HG02571 (cell line): ENCODE data around the gene SERPINA10.
"Not testable (repeated sequence)": the region's sequence is repeated elsewhere in the genome, so short reads cannot be mapped to it uniquely, and the experiment has no call there.

Experiments used
- ATAC-seq: cut with Tn5 transposase; IDR thresholded peaks from one replicate; pipeline ENCODE4 v1.9.1; 2021; ENCODE audit warnings: mild to moderate bottlenecking, moderate library complexity; ENCODE audit not compliant: unreplicated experiment

The SERPINA10 gene

GRCh38 chr14:94313991-94314655, 21.1 kb upstream of the SERPINA10 start:
- ATAC-seq: no peak

GRCh38 chr14:94312481-94313246, 19.6 kb upstream of the SERPINA10 start:
- ATAC-seq: no peak

- ATAC-seq: no peak
Observed at GRCh38 chr14:94310248-94310647, 17.2 kb upstream of the SERPINA10 start.

- no peak for ATAC-seq
Observed at GRCh38 chr14:94309721-94310120, 16.7 kb upstream of the SERPINA10 start.

- no peak for ATAC-seq
Observed at GRCh38 chr14:94307410-94307992, 14.4 kb upstream of the SERPINA10 start.

DNA sequence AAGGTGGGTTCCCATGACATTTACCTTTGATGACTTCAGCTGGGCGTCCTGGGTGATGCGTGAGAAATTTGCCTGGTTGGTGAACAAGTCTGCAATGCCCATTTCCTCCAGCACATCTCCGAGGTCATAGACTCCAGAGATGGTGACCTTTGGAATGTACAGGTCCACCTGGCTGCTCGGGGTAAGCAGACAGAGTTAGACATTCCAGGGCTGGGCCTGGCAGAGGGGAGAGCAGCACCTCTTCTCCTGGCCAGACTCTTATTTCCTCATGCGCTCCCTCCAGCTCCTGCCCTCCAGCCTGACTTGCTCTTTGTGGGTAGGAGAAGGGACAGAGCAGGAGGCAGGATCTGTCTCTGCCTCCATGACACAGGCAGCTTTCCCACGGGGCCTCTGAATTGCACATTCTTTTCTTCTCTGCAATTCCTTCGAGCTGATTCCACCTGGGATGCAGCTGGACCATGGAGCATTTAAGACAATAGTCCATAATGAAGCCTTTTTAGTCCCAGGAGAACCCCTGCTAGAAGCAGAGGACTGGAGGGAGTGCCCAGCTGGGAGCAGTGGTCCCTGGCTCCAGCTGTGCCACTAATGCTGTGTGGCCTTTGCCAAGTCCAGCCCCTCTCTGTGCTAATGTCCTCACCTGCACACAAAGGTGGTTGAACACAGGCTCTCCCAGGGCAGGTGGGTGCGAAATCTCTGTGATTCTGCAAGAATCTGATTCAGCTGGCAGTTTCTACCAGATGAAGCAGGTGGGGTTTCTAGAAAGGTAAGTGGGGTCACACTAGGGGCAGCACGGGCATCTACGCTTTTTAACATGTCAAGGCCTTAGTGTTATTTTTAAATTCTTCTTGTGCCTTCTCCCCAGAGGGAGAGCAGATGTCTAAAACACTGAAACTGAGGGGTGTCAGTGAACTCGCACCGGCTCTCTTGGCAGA, 13.2 kb upstream of the SERPINA10 start:
- ATAC-seq: no peak

- no peak for ATAC-seq
Observed at GRCh38 chr14:94305620-94306019, 12.6 kb upstream of the SERPINA10 start.

- ATAC-seq: no peak
Observed at GRCh38 chr14:94304243-94304642, 11.2 kb upstream of the SERPINA10 start.

- no peak for ATAC-seq
Observed at GRCh38 chr14:94303111-94303510, 10.0 kb upstream of the SERPINA10 start.

GRCh38 chr14:94298130-94298529, 5.1 kb upstream of the SERPINA10 start:
- ATAC-seq: no peak

- not testable (repeated sequence) for ATAC-seq
Observed at GRCh38 chr14:94296181-94296545, 3.1 kb upstream of the SERPINA10 start.

DNA sequence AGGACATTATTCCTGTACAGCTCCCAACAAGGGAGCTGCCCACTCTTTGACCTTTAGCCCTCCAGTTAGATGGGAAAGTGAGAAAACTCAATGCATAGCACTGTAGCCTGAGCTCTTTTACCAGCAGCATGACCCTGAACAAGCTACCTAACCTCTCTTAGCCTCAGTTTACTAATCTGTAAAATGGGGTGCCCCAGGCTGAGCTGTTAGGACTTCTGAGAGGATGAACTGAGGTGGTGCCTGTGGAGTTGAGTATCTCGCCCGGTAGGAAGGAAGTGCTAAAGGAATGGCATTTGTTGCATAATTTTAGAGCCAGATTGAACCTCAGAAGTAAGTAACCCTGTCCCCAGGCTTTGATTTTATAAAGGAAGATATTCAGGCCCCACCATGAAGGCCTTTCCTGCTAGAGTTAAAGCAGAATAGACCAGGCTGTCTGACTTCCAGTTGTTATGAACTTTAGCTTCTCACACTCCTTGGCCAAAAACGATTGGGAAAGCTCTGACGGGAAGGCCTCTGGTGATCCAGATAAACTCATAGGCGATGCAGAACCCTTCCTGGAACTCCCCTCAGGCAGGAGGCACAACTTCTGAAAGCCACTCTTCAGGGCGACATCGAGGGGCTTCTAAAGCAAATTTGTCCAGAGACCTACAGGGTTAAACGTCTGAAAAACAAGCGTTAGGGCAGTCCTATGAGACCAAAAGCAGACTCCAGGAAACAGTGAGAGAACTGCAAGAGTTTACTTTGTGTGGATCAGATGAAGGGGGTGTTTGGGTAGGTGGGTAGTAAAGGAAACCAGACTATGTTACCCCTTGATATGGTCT, 2.5 kb upstream of the SERPINA10 start:
- no peak for ATAC-seq

GRCh38 chr14:94293578-94293924, 483 bp upstream of the SERPINA10 start:
- no peak for ATAC-seq

DNA sequence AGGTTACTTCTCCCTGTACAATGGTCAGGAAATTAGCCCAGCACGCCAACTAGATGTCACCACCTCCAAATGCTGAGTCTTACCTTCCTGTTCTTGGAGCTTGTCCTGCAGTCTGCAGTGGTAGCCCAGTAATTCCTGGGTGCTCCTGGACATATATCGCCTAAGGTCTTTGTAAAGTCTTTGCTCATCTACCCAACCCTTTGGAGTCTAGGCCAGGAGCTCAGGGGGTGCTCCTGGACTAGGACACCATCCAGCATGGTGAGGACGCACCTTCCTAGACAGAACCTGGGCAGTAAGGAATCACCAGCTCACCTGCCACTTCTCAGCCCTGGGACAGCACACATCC, 569 bp downstream of the SERPINA10 start:
- ATAC-seq: no peak

GRCh38 chr14:94291906-94292525, 1.1 kb downstream of the SERPINA10 start:
- no peak for ATAC-seq

DNA sequence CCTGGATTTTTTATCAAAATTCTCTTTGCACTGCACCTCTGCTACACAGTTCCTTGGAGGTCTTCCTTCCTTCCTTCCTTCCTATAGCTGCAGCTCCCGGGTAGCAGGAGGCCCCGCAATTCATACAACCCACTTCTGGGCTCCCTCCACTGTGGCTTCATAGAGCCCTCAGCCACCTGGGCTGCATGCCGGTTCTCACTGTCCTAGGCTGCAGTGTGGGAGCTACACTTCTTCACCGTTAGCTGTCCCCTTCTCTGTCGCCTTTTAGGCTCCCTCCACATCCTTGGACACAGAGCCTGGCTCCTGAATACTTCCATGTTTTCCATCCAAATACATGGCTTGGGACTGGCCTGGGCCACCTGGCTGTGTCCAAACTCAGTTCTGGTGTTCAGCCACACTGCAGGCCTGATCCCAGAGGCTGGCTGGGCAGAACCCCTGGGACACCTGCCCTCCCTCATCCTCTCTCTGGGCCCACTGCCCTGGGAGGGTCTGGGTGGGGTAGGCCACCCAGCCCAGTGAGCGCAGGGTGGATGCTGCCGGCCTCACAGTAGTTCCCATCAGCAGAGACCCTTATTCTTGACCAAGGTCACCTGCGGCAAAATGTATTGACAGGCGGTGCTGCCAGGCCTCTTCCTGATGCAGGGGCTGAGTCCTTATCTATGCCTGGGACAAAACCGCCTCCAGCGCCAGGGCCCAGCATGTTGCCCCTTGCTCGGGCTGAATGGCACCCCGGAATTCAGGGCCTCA, 1.7 kb downstream of the SERPINA10 start:
- no peak for ATAC-seq

- no peak for ATAC-seq
Observed at GRCh38 chr14:94290197-94290596, 2.9 kb downstream of the SERPINA10 start.

DNA sequence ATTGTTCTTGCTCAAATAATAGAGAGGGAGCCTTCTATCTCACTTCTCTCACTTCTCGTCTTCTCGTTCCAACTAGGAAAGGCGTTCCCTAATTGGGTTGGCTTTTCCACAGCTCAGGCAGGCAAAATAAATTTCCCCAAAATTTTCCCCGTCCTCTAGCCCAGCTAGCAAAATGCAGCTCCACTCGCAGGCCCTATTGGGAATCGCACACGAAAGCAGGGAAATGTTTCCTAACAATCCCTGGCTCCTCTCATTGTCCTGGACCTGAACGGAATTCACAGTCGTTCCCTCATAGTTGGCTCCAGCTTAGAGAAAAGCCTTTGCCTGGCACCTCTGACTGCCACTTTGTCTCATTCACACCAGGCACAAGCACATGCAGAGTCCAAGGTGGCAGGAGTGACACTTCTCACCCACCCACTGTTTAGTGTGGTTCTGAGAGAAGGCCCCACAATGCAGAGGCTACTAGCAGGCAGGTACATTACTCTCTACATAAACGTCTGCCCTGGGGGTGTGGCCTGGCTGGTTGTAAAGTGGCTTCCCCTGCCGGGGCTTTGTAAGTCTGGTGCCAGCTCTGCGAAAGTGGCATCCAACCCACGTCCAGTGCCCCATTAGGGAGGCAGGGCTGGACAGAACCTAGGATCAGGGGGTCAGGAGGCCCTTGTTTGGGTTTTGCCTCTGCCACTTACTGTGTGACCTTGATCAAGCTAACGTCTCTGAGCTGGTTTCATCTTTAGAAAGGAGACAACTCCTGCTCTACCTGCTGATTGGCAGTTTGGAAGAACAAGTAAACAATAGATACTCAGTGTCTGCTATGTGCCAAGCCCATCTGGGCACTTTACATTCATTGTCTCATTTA, 4.2 kb downstream of the SERPINA10 start:
- no peak for ATAC-seq
